Uterus (tissue), 2 donors: ENCODE results near the gene ENOSF1.
A peak's percentile ranks its signal among the peaks of the same experiment; 100 is the strongest.

Source experiments
- POLR2A ChIP-seq, 2 donors: fragments of 450-650 bp; IDR thresholded peaks; one replicate each; pipeline ENCODE4 v1.6.1; 2016; ENCODE audit warnings: antibody characterized with exemption in 2 of 2, mild to moderate bottlenecking in 1 of 2, moderate library complexity in 1 of 2
- TF ChIP-seq, protein P1 (sequence below), 4 experiments: fragments of 200-600 bp in 2 of 4; fragments of 450-650 bp in 2 of 4; sonication (generic) in 2 of 4; IDR thresholded peaks; one replicate each; pipeline ENCODE4 v1.5.1; 2016 to 2019; ENCODE audit warnings: antibody characterized with exemption in 4 of 4, mild to moderate bottlenecking in 2 of 4, moderate library complexity in 1 of 4

DNA sequence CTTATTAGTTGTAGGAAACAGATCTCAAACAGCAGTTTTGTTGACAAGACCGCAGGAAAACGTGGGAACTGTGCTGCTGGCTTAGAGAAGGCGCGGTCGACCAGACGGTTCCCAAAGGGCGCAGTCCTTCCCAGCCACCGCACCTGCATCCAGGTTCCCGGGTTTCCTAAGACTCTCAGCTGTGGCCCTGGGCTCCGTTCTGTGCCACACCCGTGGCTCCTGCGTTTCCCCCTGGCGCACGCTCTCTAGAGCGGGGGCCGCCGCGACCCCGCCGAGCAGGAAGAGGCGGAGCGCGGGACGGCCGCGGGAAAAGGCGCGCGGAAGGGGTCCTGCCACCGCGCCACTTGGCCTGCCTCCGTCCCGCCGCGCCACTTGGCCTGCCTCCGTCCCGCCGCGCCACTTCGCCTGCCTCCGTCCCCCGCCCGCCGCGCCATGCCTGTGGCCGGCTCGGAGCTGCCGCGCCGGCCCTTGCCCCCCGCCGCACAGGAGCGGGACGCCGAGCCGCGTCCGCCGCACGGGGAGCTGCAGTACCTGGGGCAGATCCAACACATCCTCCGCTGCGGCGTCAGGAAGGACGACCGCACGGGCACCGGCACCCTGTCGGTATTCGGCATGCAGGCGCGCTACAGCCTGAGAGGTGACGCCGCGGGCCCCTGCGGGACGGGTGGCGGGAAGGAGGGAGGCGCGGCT is 55.0 kb downstream of the ENOSF1 start, which contains the start of gene TYMS:
- TF ChIP-seq, protein P1, sequence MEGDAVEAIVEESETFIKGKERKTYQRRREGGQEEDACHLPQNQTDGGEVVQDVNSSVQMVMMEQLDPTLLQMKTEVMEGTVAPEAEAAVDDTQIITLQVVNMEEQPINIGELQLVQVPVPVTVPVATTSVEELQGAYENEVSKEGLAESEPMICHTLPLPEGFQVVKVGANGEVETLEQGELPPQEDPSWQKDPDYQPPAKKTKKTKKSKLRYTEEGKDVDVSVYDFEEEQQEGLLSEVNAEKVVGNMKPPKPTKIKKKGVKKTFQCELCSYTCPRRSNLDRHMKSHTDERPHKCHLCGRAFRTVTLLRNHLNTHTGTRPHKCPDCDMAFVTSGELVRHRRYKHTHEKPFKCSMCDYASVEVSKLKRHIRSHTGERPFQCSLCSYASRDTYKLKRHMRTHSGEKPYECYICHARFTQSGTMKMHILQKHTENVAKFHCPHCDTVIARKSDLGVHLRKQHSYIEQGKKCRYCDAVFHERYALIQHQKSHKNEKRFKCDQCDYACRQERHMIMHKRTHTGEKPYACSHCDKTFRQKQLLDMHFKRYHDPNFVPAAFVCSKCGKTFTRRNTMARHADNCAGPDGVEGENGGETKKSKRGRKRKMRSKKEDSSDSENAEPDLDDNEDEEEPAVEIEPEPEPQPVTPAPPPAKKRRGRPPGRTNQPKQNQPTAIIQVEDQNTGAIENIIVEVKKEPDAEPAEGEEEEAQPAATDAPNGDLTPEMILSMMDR (IDR thresholded peaks at IDR 0.05) = peak in 1 of 4 experiments; percentile 6
- no peak for TF ChIP-seq POLR2A (IDR thresholded peaks at IDR 0.05)
